ENCODE results near the gene ABCC4.

The ABCC4 gene

GRCh38 chr13:95153647-95154412 lies 147.4 kb downstream of the ABCC4 start:
- peak; percentile 69 for DNase-seq

- DNase-seq = no peak
Observed at GRCh38 chr13:95151942-95152587, 149.2 kb downstream of the ABCC4 start.

- DNase-seq = no peak
Observed at GRCh38 chr13:95150555-95150954, 150.7 kb downstream of the ABCC4 start.

GRCh38 chr13:95146486-95146885 lies 154.8 kb downstream of the ABCC4 start:
- DNase-seq = peak; percentile 2

GRCh38 chr13:95145587-95145986 lies 155.7 kb downstream of the ABCC4 start:
- DNase-seq = no peak

- no peak for DNase-seq
Observed at GRCh38 chr13:95140502-95140901, 160.7 kb downstream of the ABCC4 start.

- no peak for DNase-seq
Observed at GRCh38 chr13:95138876-95139585, 162.2 kb downstream of the ABCC4 start.

GRCh38 chr13:95137096-95137495 lies 164.2 kb downstream of the ABCC4 start:
- peak; percentile 33 for DNase-seq

GRCh38 chr13:95136638-95137037 lies 164.6 kb downstream of the ABCC4 start:
- DNase-seq = no peak

GRCh38 chr13:95133498-95133897 lies 167.8 kb downstream of the ABCC4 start:
- DNase-seq = no peak

GRCh38 chr13:95129004-95129403 lies 172.2 kb downstream of the ABCC4 start:
- DNase-seq = no peak

GRCh38 chr13:95128045-95128643 lies 173.1 kb downstream of the ABCC4 start:
- no peak for DNase-seq

- DNase-seq = no peak
Observed at GRCh38 chr13:95124959-95125358, 176.3 kb downstream of the ABCC4 start.

- no peak for DNase-seq
Observed at GRCh38 chr13:95123726-95124125, 177.5 kb downstream of the ABCC4 start.

GRCh38 chr13:95122063-95122462 lies 179.2 kb downstream of the ABCC4 start:
- no peak for DNase-seq

- no peak for DNase-seq
Observed at GRCh38 chr13:95121516-95121915, 179.7 kb downstream of the ABCC4 start.

- DNase-seq = no peak
Observed at GRCh38 chr13:95120650-95121049, 180.6 kb downstream of the ABCC4 start.

- DNase-seq = no peak
Observed at GRCh38 chr13:95118541-95119324, 182.5 kb downstream of the ABCC4 start.

GRCh38 chr13:95117092-95117491 lies 184.2 kb downstream of the ABCC4 start:
- no peak for DNase-seq

- no peak for DNase-seq
Observed at GRCh38 chr13:95115525-95115924, 185.7 kb downstream of the ABCC4 start.

- no peak for DNase-seq
Observed at GRCh38 chr13:95113601-95114000, 187.7 kb downstream of the ABCC4 start.

- DNase-seq = no peak
Observed at GRCh38 chr13:95112883-95113282, 188.4 kb downstream of the ABCC4 start.

GRCh38 chr13:95111608-95112007 lies 189.6 kb downstream of the ABCC4 start:
- no peak for DNase-seq

Measured in HCEC 1CT (cell line).